Measurements from ENCODE around the gene RFNG.

The RFNG gene

DNA sequence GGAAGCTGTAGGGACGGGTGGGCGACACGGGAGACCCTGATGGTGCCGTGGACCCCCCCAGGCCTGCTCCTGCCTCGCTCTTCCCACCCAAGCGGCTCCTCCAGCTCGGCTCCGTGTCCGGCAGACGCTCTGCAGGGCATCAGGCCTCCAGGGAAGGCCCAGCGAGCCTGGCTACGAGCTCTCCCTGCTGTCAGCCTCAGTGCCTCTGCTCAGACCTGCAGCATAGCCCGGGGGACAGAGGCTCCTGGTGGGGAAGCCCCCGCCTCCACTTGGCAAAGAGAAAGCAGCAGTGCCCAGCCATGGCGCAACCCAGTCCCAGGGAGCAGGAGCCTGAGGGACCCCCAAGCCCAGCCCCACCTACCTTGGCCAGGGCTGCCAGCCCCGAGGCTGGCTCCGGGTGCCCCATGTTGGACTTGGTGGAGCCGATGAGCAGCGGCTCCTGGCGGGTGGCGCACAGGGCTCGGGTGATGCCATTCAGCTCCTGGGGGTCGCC lies 40.5 kb upstream of the RFNG start:
- Histone ChIP-seq H3K27me3 (ENCODE audit: control insufficient read depth, low read length) (no peaks in the 10 kb centered on the region), H3K4me1 (ENCODE audit: control insufficient read depth, low read length) (peaks cover 13% of the 10 kb centered on the region), H4K20me1 (ENCODE audit: control insufficient read depth, insufficient read depth, low read depth, low read length) (peaks cover 20% of the 10 kb centered on the region), H3K27ac (ENCODE audit: low read depth, low read length) (no peak overlapping the region), H3K9me3 (ENCODE audit: control insufficient read depth, insufficient read depth, low read length) (no peaks in the 10 kb centered on the region), H3K4me3 (ENCODE audit: low read length) (no peak overlapping the region), H3K9me2 (replicated peaks; ENCODE audit: control insufficient read depth, low read length) (no peaks in the 10 kb centered on the region), H3K4me2 (ENCODE audit: low read length) (no peak overlapping the region), H3K36me3 (ENCODE audit: control insufficient read depth, low read length) (peaks cover 95% of the 10 kb centered on the region), H3K79me2 (ENCODE audit: control insufficient read depth, low read length) (peaks cover 42% of the 10 kb centered on the region), H3F3A (ENCODE audit: control insufficient read depth, insufficient read depth) (no peaks in the 10 kb centered on the region)
- no peak for TF ChIP-seq EZH2phosphoT487 (IDR thresholded peaks at IDR 0.05; ENCODE audit: borderline replicate concordance, low read length)

DNA sequence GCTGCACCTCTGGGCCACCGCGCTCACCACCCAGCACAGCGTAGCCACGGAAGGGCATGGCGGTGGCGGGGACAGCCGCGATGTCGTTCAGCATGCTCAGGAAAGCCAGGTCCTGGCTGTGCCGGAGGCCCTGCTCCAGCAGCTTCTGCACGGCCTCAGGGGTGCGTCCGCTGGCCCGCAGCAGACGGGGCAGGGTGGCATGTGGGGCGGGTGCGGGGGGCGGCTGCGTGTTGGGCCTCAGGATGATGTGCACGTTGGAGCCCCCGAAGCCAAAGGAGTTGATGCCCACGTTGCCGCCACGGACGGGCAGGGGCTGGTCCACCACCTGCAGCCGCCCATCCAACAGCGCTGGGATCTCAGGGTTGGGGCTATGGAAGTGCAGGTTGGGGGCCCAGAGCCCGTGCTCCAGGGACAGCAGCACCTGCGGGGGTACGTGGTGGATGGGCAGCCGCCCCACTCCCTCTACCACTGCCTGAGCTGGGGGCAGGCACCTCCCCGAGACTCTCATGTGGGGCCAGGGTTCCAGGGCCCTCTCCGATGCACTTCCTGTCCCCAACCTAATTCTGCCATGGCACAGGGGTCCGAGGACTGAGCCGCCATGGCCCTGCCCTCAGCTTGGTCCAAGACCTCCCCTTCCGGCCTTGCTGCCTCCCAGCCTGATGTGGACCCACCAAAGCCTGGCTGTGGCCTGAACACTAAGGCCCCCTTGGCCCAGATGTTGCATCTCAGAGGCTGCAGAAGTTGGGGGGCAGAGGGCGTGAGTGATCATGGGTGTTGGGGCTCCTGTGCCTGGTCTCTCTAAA lies 39.9 kb upstream of the RFNG start:
- no peak for TF ChIP-seq EZH2phosphoT487 (IDR thresholded peaks at IDR 0.05; ENCODE audit: borderline replicate concordance, low read length)
- TF ChIP-seq, protein P1, sequence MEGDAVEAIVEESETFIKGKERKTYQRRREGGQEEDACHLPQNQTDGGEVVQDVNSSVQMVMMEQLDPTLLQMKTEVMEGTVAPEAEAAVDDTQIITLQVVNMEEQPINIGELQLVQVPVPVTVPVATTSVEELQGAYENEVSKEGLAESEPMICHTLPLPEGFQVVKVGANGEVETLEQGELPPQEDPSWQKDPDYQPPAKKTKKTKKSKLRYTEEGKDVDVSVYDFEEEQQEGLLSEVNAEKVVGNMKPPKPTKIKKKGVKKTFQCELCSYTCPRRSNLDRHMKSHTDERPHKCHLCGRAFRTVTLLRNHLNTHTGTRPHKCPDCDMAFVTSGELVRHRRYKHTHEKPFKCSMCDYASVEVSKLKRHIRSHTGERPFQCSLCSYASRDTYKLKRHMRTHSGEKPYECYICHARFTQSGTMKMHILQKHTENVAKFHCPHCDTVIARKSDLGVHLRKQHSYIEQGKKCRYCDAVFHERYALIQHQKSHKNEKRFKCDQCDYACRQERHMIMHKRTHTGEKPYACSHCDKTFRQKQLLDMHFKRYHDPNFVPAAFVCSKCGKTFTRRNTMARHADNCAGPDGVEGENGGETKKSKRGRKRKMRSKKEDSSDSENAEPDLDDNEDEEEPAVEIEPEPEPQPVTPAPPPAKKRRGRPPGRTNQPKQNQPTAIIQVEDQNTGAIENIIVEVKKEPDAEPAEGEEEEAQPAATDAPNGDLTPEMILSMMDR (IDR thresholded peaks at IDR 0.05; ENCODE audit: low read depth, low read length, poor library complexity, severe bottlenecking) = no peak
- Histone ChIP-seq H3K27ac (ENCODE audit: low read depth, low read length) (no peak overlapping the region), H3K27me3 (ENCODE audit: control insufficient read depth, low read length) (no peaks in the 10 kb centered on the region), H3K79me2 (ENCODE audit: control insufficient read depth, low read length) (peaks cover 35% of the 10 kb centered on the region), H3F3A (ENCODE audit: control insufficient read depth, insufficient read depth) (no peaks in the 10 kb centered on the region), H3K9me2 (replicated peaks; ENCODE audit: control insufficient read depth, low read length) (no peaks in the 10 kb centered on the region), H4K20me1 (ENCODE audit: control insufficient read depth, insufficient read depth, low read depth, low read length) (peaks cover 13% of the 10 kb centered on the region), H3K4me1 (ENCODE audit: control insufficient read depth, low read length) (peaks cover 9% of the 10 kb centered on the region), H3K4me3 (ENCODE audit: low read length) (no peak overlapping the region), H3K4me2 (ENCODE audit: low read length) (no peak overlapping the region), H3K36me3 (ENCODE audit: control insufficient read depth, low read length) (peaks cover 94% of the 10 kb centered on the region), H3K9me3 (ENCODE audit: control insufficient read depth, insufficient read depth, low read length) (no peaks in the 10 kb centered on the region)

DNA sequence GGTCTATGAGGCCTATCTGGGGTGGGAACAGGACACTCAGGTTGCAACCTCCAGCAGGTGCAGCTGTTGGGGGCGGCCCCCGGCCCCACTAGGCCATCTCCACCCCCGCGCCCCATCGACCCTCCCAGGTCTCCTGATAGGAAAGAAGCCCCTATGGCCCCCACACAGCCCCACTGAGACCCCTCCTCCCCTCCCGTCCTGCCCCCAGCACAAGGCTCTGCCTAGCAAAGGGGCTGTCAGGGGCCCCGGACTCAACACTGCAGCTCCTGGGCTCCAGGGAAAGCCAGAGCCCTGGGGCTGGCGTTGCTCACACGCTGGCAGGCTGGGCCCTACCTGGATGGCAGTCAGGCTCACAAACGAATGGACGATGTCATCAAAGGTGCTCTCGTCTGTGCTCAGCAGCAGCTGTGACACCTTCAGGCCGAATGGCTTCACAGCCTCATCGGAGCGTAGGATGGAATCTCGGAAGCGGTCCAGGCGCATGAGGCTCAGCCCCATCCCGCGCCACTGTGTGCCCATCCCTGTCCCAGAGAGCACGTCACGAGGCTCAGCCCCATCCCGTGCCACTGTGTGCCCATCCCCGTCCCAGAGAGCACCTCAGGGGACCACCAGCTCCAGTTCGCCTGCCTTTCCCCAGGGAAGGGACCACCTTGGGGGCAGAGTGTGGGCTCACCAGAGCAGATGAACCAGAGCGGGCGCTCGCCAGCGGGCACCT lies 39.1 kb upstream of the RFNG start:
- no peaks in the 10 kb centered on the region for H3K9me3 ChIP-seq (ENCODE audit: control insufficient read depth, insufficient read depth, low read length)
- no peak overlapping the region for H3K4me2 ChIP-seq (ENCODE audit: low read length)
- TF ChIP-seq, protein P1 (IDR thresholded peaks at IDR 0.05; ENCODE audit: low read depth, low read length, poor library complexity, severe bottlenecking) = no peak
- TF ChIP-seq EZH2phosphoT487 (IDR thresholded peaks at IDR 0.05; ENCODE audit: borderline replicate concordance, low read length) = no peak
- H3K79me2 ChIP-seq (ENCODE audit: control insufficient read depth, low read length) = peaks cover 28% of the 10 kb centered on the region
- peaks cover 94% of the 10 kb centered on the region for H3K36me3 ChIP-seq (ENCODE audit: control insufficient read depth, low read length)
- no peak overlapping the region for H3K4me3 ChIP-seq (ENCODE audit: low read length)
- H3K4me1 ChIP-seq (ENCODE audit: control insufficient read depth, low read length) = peaks cover under 1% of the 10 kb centered on the region
- no peak overlapping the region for H3K27ac ChIP-seq (ENCODE audit: low read depth, low read length)
- H3F3A ChIP-seq (ENCODE audit: control insufficient read depth, insufficient read depth) = no peaks in the 10 kb centered on the region
- H3K27me3 ChIP-seq (ENCODE audit: control insufficient read depth, low read length) = no peaks in the 10 kb centered on the region
- 0 out of 2 replicates have a peak, but pooled peaks cover 6% of the 10 kb centered on the region for H4K20me1 ChIP-seq (ENCODE audit: control insufficient read depth, insufficient read depth, low read depth, low read length)
- no peaks in the 10 kb centered on the region for H3K9me2 ChIP-seq (replicated peaks; ENCODE audit: control insufficient read depth, low read length)
